ENCODE data around the gene CSKMT. TPM values are rescaled to one million over a fixed set of nuclear protein-coding genes. Genes with fewer than 3 reads are reported as not detected.
A peak's percentile ranks its signal among the peaks of the same experiment; 100 is the strongest.

The CSKMT gene
- total RNA-seq, 1 experiment from 2014 or later = 16.3 TPM

GRCh38 chr11:62644220-62644619 is 20.9 kb upstream of the CSKMT start:
- no peak overlapping the region for H3K4me3 ChIP-seq (ENCODE audit: low read length)
- peaks cover 65% of the 10 kb centered on the region for H3K79me2 ChIP-seq (ENCODE audit: low read length)
- H3K4me2 ChIP-seq (ENCODE audit: low read length) = no peak overlapping the region
- no peak for ATAC-seq
- no peak for DNase-seq
- no peak overlapping the region for H3K9ac ChIP-seq (ENCODE audit: low read length)
- intact Hi-C loops (cut with micrococcal nuclease) = no loop called here
- H3F3A ChIP-seq (ENCODE audit: low read length, unreplicated experiment) = no peaks in the 10 kb centered on the region
- no peak overlapping the region for H2AFZ ChIP-seq (ENCODE audit: low read length)
- TF ChIP-seq EZH2phosphoT487 (IDR thresholded peaks at IDR 0.05; ENCODE audit: borderline replicate concordance, low read length) (no peak), EZH2 (IDR thresholded peaks at IDR 0.05; ENCODE audit: low read length, unreplicated experiment) (no peak), CTCF (conservative IDR thresholded peaks at IDR 0.05; ENCODE audit: low read depth, low read length) (no peak)
- no peaks in the 10 kb centered on the region for H4K20me1 ChIP-seq (ENCODE audit: low read length)
- H3K9me2 ChIP-seq (replicated peaks; ENCODE audit: low read length) = no peaks in the 10 kb centered on the region
- CTCF ChIA-PET = no interaction called here
- peaks cover 10% of the 10 kb centered on the region for H3K4me1 ChIP-seq (ENCODE audit: insufficient read depth, low read length)
- POLR2A ChIA-PET (ENCODE audit: unreplicated experiment) = no interaction called here
- no TSS peak for BruUV-seq (replicated peaks)
- H3K27me3 ChIP-seq (ENCODE audit: low read length) = no peaks in the 10 kb centered on the region
- H3K36me3 ChIP-seq (ENCODE audit: low read depth, low read length) = peaks cover 29% of the 10 kb centered on the region
- no peak overlapping the region for H3K27ac ChIP-seq (ENCODE audit: low read length)
- no peaks in the 10 kb centered on the region for H3K9me3 ChIP-seq (ENCODE audit: low read length)

- ATAC-seq (no peak), DNase-seq (no peak)
- Histone ChIP-seq H3K79me2 (ENCODE audit: low read length) (peaks cover 59% of the 10 kb centered on the region), H4K20me1 (ENCODE audit: low read length) (no peaks in the 10 kb centered on the region), H3K4me2 (ENCODE audit: low read length) (peak overlapping the region; percentile 90), H3K9me2 (replicated peaks; ENCODE audit: low read length) (no peaks in the 10 kb centered on the region), H3K4me3 (ENCODE audit: low read length) (peak overlapping the region; percentile 95), H3K36me3 (ENCODE audit: low read depth, low read length) (peaks cover 30% of the 10 kb centered on the region), H3F3A (ENCODE audit: low read length, unreplicated experiment) (no peaks in the 10 kb centered on the region), H3K9ac (ENCODE audit: low read length) (peak overlapping the region; percentile 95), H3K27ac (ENCODE audit: low read length) (peak overlapping the region; percentile 64), H3K9me3 (ENCODE audit: low read length) (no peaks in the 10 kb centered on the region), H3K27me3 (ENCODE audit: low read length) (no peaks in the 10 kb centered on the region), H2AFZ (ENCODE audit: low read length) (peak overlapping the region; percentile 57), H3K4me1 (ENCODE audit: insufficient read depth, low read length) (peaks cover 10% of the 10 kb centered on the region)
- intact Hi-C loops (cut with micrococcal nuclease) = loop anchor here (5.0 kb wide), 1 partner anchor 33 kb away; the partner anchor contains the start of genes EML3 and ROM1
- ChIA-PET CTCF (no interaction called here), POLR2A (ENCODE audit: unreplicated experiment) (no interaction called here)
- no peak for TF ChIP-seq CTCF (conservative IDR thresholded peaks at IDR 0.05; ENCODE audit: low read depth, low read length)
- TF ChIP-seq EZH2phosphoT487 (IDR thresholded peaks at IDR 0.05; ENCODE audit: borderline replicate concordance, low read length) = no peak
- TF ChIP-seq EZH2 (IDR thresholded peaks at IDR 0.05; ENCODE audit: low read length, unreplicated experiment) = no peak
- BruUV-seq (replicated peaks) = no TSS peak
Measured at GRCh38 chr11:62645671-62645945, 19.5 kb upstream of the CSKMT start.

GRCh38 chr11:62645946-62646824 is 18.9 kb upstream of the CSKMT start, which contains the start of gene GANAB:
Gene GANAB, minus strand, starts transcription at chr11:62646613. Its CDS starts 14 bp downstream, at chr11:62646599.
- Histone ChIP-seq H3K9me2 (replicated peaks; ENCODE audit: low read length) (no peaks in the 10 kb centered on the region), H3K27me3 (ENCODE audit: low read length) (no peaks in the 10 kb centered on the region), H3K27ac (ENCODE audit: low read length) (peak within 1 kb of the TSS; percentile 64), H3K9me3 (ENCODE audit: low read length) (no peaks in the 10 kb centered on the region), H3K79me2 (ENCODE audit: low read length) (peaks cover 59% of the 10 kb centered on the region), H3K36me3 (ENCODE audit: low read depth, low read length) (peaks cover 30% of the 10 kb centered on the region), H3K4me3 (ENCODE audit: low read length) (peak within 1 kb of the TSS; percentile 95), H4K20me1 (ENCODE audit: low read length) (no peaks in the 10 kb centered on the region), H3K4me2 (ENCODE audit: low read length) (peak within 1 kb of the TSS; percentile 90), H3K4me1 (ENCODE audit: insufficient read depth, low read length) (peaks cover 10% of the 10 kb centered on the region), H3K9ac (ENCODE audit: low read length) (peak within 1 kb of the TSS; percentile 95), H3F3A (ENCODE audit: low read length, unreplicated experiment) (no peaks in the 10 kb centered on the region), H2AFZ (ENCODE audit: low read length) (peak within 1 kb of the TSS; percentile 57)
- TF ChIP-seq EZH2phosphoT487 (IDR thresholded peaks at IDR 0.05; ENCODE audit: borderline replicate concordance, low read length) (no peak), CTCF (conservative IDR thresholded peaks at IDR 0.05; ENCODE audit: low read depth, low read length) (no peak), EZH2 (IDR thresholded peaks at IDR 0.05; ENCODE audit: low read length, unreplicated experiment) (no peak)
- CTCF ChIA-PET = interaction anchor here (0.7 to 1.0 kb wide), 3 partner anchors 86 to 234 kb away, joined by 4 to 5 read pairs (median 4); partner anchors contain the start of gene SLC3A2
- DNase-seq (peak; percentile 99), ATAC-seq (peak; percentile 98)
- TSS peak; percentile 50 for BruUV-seq (replicated peaks)
- POLR2A ChIA-PET (ENCODE audit: unreplicated experiment) = interaction anchor here (0.6 to 0.7 kb wide), 6 partner anchors 31 to 195 kb away, joined by 3 to 14 read pairs (median 6); partner anchors contain the start of gene TUT1
- intact Hi-C loops (cut with micrococcal nuclease) = loop anchor here (5.0 kb wide), 1 partner anchor 34 kb away; the partner anchor contains the start of genes EML3 and ROM1

Data from PC-3 (cell line).